Vagina (tissue), 2 donors: Measurements from ENCODE around the gene SPOCK1.

ENCODE experiments used
- CTCF ChIP-seq, 3 experiments: fragments of 450-650 bp in 2 of 3; fragments of 200-600 bp in 1 of 3; sonication (generic) in 1 of 3; IDR thresholded peaks; one replicate each; pipeline ENCODE4 v1.5.1; 2017 to 2019; ENCODE audit warnings: antibody characterized with exemption in 3 of 3, mild to moderate bottlenecking in 2 of 3, moderate library complexity in 2 of 3
- POLR2A ChIP-seq, 2 donors: fragments of 450-650 bp; IDR thresholded peaks; one replicate each; pipeline ENCODE4 v1.6.1; 2017; ENCODE audit warnings: antibody characterized with exemption in 2 of 2, mild to moderate bottlenecking in 2 of 2, moderate library complexity in 2 of 2
- POLR2AphosphoS5 ChIP-seq, 2 donors: sonication (generic); formaldehyde crosslinking; IDR thresholded peaks; one replicate each; pipeline ENCODE4 v1.9.0; 2017; ENCODE audit warnings: antibody characterized with exemption in 2 of 2, mild to moderate bottlenecking in 2 of 2, low read depth in 1 of 2; ENCODE audit not compliant: insufficient read depth in 1 of 2

GRCh38 chr5:137174196-137174595 lies 324.9 kb downstream of the SPOCK1 start:
- TF ChIP-seq POLR2A (IDR thresholded peaks at IDR 0.05) (no peak), CTCF (IDR thresholded peaks at IDR 0.05) (no peak), POLR2AphosphoS5 (IDR thresholded peaks at IDR 0.05; ENCODE audit: insufficient read depth in 1 of 2, low read depth in 1 of 2) (no peak)
